ENCODE data around the gene MAP4.

MAP4 gene

GRCh38 chr3:47991341-47991740, 24.9 kb downstream of the MAP4 start:
- Histone ChIP-seq H3K4ac (ENCODE audit: low read depth, low read length) (no peak overlapping the region), H3K9me3 (ENCODE audit: insufficient read depth, low read depth, low read length) (no peaks in the 10 kb centered on the region), H3K36me3 (ENCODE audit: control insufficient read depth in 1 of 2, insufficient read depth in 2 of 2, low read length in 2 of 2) (peaks cover 5 to 9% of the 10 kb centered on the region in 2 experiments), H2BK5ac (ENCODE audit: low read depth, low read length, poor library complexity) (no peak overlapping the region), H3K79me2 (ENCODE audit: control insufficient read depth, insufficient read depth, low read length, poor library complexity) (no peaks in the 10 kb centered on the region), H3K79me1 (ENCODE audit: low read length) (no peaks in the 10 kb centered on the region), H2BK120ac (ENCODE audit: insufficient read depth, low read length, poor library complexity) (no peak overlapping the region), H3K23ac (ENCODE audit: low read length) (no peak overlapping the region), H2AK5ac (ENCODE audit: low read length) (no peak overlapping the region), H4K12ac (ENCODE audit: low read depth, low read length) (no peak overlapping the region), H4K8ac (ENCODE audit: low read depth, low read length) (no peak overlapping the region), H3K4me1 (ENCODE audit: control insufficient read depth in 1 of 2, insufficient read depth in 2 of 2, low read length in 2 of 2) (no peaks in the 10 kb centered on the region), H3K14ac (ENCODE audit: low read length) (no peak overlapping the region), H3K9ac (ENCODE audit: low read length) (no peak overlapping the region), H3K27me3 (ENCODE audit: insufficient read depth, low read length) (no peaks in the 10 kb centered on the region), H3K4me2 (ENCODE audit: low read length) (no peak overlapping the region), H4K91ac (ENCODE audit: low read depth, low read length) (no peak overlapping the region), H3K18ac (ENCODE audit: low read length) (no peak overlapping the region), H3K27ac (ENCODE audit: low read depth, low read length) (no peak overlapping the region), H2BK12ac (ENCODE audit: low read length) (no peak overlapping the region), H2AFZ (ENCODE audit: insufficient read depth, low read length, poor library complexity) (no peak overlapping the region), H3K4me3 (ENCODE audit: low read depth, low read length) (no peak overlapping the region)
- DNase-seq: peak in 1 of 2 donors; percentile 90
- WGBS (ENCODE audit: extremely low coverage, insufficient coverage, insufficient read length): no CpG with 5 or more reads among the region's 11 CpGs

- H3K9ac ChIP-seq (ENCODE audit: low read length): no peak overlapping the region
- no peak overlapping the region for H3K4ac ChIP-seq (ENCODE audit: low read depth, low read length)
- no peak overlapping the region for H3K23ac ChIP-seq (ENCODE audit: low read length)
- no peaks in the 10 kb centered on the region for H3K27me3 ChIP-seq (ENCODE audit: insufficient read depth, low read length)
- no peak overlapping the region for H2AFZ ChIP-seq (ENCODE audit: insufficient read depth, low read length, poor library complexity)
- H3K4me1 ChIP-seq (ENCODE audit: control insufficient read depth in 1 of 2, insufficient read depth in 2 of 2, low read length in 2 of 2): no peaks in the 10 kb centered on the region
- H3K14ac ChIP-seq (ENCODE audit: low read length): no peak overlapping the region
- H3K18ac ChIP-seq (ENCODE audit: low read length): no peak overlapping the region
- H3K9me3 ChIP-seq (ENCODE audit: insufficient read depth, low read depth, low read length): no peaks in the 10 kb centered on the region
- H3K79me2 ChIP-seq (ENCODE audit: control insufficient read depth, insufficient read depth, low read length, poor library complexity): no peaks in the 10 kb centered on the region
- H4K8ac ChIP-seq (ENCODE audit: low read depth, low read length): no peak overlapping the region
- H3K4me2 ChIP-seq (ENCODE audit: low read length): no peak overlapping the region
- H3K79me1 ChIP-seq (ENCODE audit: low read length): no peaks in the 10 kb centered on the region
- peaks cover 5 to 7% of the 10 kb centered on the region in 2 experiments for H3K36me3 ChIP-seq (ENCODE audit: control insufficient read depth in 1 of 2, insufficient read depth in 2 of 2, low read length in 2 of 2)
- no peak overlapping the region for H2BK5ac ChIP-seq (ENCODE audit: low read depth, low read length, poor library complexity)
- no peak overlapping the region for H3K27ac ChIP-seq (ENCODE audit: low read depth, low read length)
- no peak overlapping the region for H2BK12ac ChIP-seq (ENCODE audit: low read length)
- H2AK5ac ChIP-seq (ENCODE audit: low read length): no peak overlapping the region
- WGBS (ENCODE audit: extremely low coverage, insufficient coverage, insufficient read length): no CpG with 5 or more reads among the region's 2 CpGs
- no peak overlapping the region for H4K12ac ChIP-seq (ENCODE audit: low read depth, low read length)
- H2BK120ac ChIP-seq (ENCODE audit: insufficient read depth, low read length, poor library complexity): no peak overlapping the region
- H3K4me3 ChIP-seq (ENCODE audit: low read depth, low read length): no peak overlapping the region
- no peak overlapping the region for H4K91ac ChIP-seq (ENCODE audit: low read depth, low read length)
- DNase-seq: peak; percentile 60 to 94
These were observed 26.2 kb downstream of the MAP4 start for GRCh38 chr3:47989981-47990440.

- Histone ChIP-seq H3K4ac (ENCODE audit: low read depth, low read length) (no peak overlapping the region), H4K12ac (ENCODE audit: low read depth, low read length) (no peak overlapping the region), H2BK120ac (ENCODE audit: insufficient read depth, low read length, poor library complexity) (no peak overlapping the region), H2AFZ (ENCODE audit: insufficient read depth, low read length, poor library complexity) (no peak overlapping the region), H4K91ac (ENCODE audit: low read depth, low read length) (no peak overlapping the region), H3K79me1 (ENCODE audit: low read length) (no peaks in the 10 kb centered on the region), H3K36me3 (ENCODE audit: control insufficient read depth in 1 of 2, insufficient read depth in 2 of 2, low read length in 2 of 2) (no peaks in the 10 kb centered on the region), H4K8ac (ENCODE audit: low read depth, low read length) (no peak overlapping the region), H3K4me2 (ENCODE audit: low read length) (no peak overlapping the region), H3K14ac (ENCODE audit: low read length) (no peak overlapping the region), H3K4me3 (ENCODE audit: low read depth, low read length) (no peak overlapping the region), H2AK5ac (ENCODE audit: low read length) (no peak overlapping the region), H3K27me3 (ENCODE audit: insufficient read depth, low read length) (no peaks in the 10 kb centered on the region), H3K9me3 (ENCODE audit: insufficient read depth, low read depth, low read length) (no peaks in the 10 kb centered on the region), H2BK5ac (ENCODE audit: low read depth, low read length, poor library complexity) (no peak overlapping the region), H3K27ac (ENCODE audit: low read depth, low read length) (no peak overlapping the region), H2BK12ac (ENCODE audit: low read length) (no peak overlapping the region), H3K23ac (ENCODE audit: low read length) (no peak overlapping the region), H3K79me2 (ENCODE audit: control insufficient read depth, insufficient read depth, low read length, poor library complexity) (no peaks in the 10 kb centered on the region), H3K4me1 (ENCODE audit: control insufficient read depth in 1 of 2, insufficient read depth in 2 of 2, low read length in 2 of 2) (no peaks in the 10 kb centered on the region), H3K9ac (ENCODE audit: low read length) (no peak overlapping the region), H3K18ac (ENCODE audit: low read length) (no peak overlapping the region)
- DNase-seq: no peak
- WGBS (ENCODE audit: extremely low coverage, insufficient coverage, insufficient read length): no CpG with 5 or more reads among the region's 1 CpG
These were observed 30.8 kb downstream of the MAP4 start for GRCh38 chr3:47985381-47985780.

GRCh38 chr3:47984075-47984728, 32.0 kb downstream of the MAP4 start:
- Histone ChIP-seq H3K9ac (ENCODE audit: low read length) (no peak overlapping the region), H2AK5ac (ENCODE audit: low read length) (no peak overlapping the region), H3K9me3 (ENCODE audit: insufficient read depth, low read depth, low read length) (no peaks in the 10 kb centered on the region), H3K4ac (ENCODE audit: low read depth, low read length) (no peak overlapping the region), H3K4me2 (ENCODE audit: low read length) (no peak overlapping the region), H3K23ac (ENCODE audit: low read length) (no peak overlapping the region), H3K27me3 (ENCODE audit: insufficient read depth, low read length) (no peaks in the 10 kb centered on the region), H3K79me2 (ENCODE audit: control insufficient read depth, insufficient read depth, low read length, poor library complexity) (no peaks in the 10 kb centered on the region), H3K4me3 (ENCODE audit: low read depth, low read length) (no peak overlapping the region), H3K79me1 (ENCODE audit: low read length) (no peaks in the 10 kb centered on the region), H2BK12ac (ENCODE audit: low read length) (no peak overlapping the region), H4K12ac (ENCODE audit: low read depth, low read length) (no peak overlapping the region), H2BK120ac (ENCODE audit: insufficient read depth, low read length, poor library complexity) (no peak overlapping the region), H3K27ac (ENCODE audit: low read depth, low read length) (no peak overlapping the region), H3K36me3 (ENCODE audit: control insufficient read depth in 1 of 2, insufficient read depth in 2 of 2, low read length in 2 of 2) (no peaks in the 10 kb centered on the region), H3K14ac (ENCODE audit: low read length) (no peak overlapping the region), H2BK5ac (ENCODE audit: low read depth, low read length, poor library complexity) (no peak overlapping the region), H4K8ac (ENCODE audit: low read depth, low read length) (no peak overlapping the region), H4K91ac (ENCODE audit: low read depth, low read length) (no peak overlapping the region), H3K4me1 (ENCODE audit: control insufficient read depth in 1 of 2, insufficient read depth in 2 of 2, low read length in 2 of 2) (no peaks in the 10 kb centered on the region), H3K18ac (ENCODE audit: low read length) (no peak overlapping the region), H2AFZ (ENCODE audit: insufficient read depth, low read length, poor library complexity) (no peak overlapping the region)
- peak; percentile 38 to 57 for DNase-seq
- no CpG with 5 or more reads among the region's 3 CpGs for WGBS (ENCODE audit: extremely low coverage, insufficient coverage, insufficient read length)

Measured in trophoblast cell (in vitro differentiated cells and primary cell).